GM10266 (cell line): ENCODE measurements around the gene SERINC1.
"Not testable (repeated sequence)": the region's sequence is repeated elsewhere in the genome, so short reads cannot be mapped to it uniquely, and the experiment has no call there.

ENCODE experiments used
- DNase-seq: peaks from one replicate; pipeline ENCODE4 v3.0.0; 2012; ENCODE audit errors: extremely low spot score
- CTCF ChIP-seq: IDR thresholded peaks from 2 replicates; pipeline ENCODE4 v1.5.1; 2012; ENCODE audit warnings: mild to moderate bottlenecking, low read depth; ENCODE audit not compliant: control insufficient read depth, insufficient read depth; ENCODE audit errors: missing control alignments

The SERINC1 gene

GRCh38 chr6:122458087-122458486, 13.5 kb downstream of the SERINC1 start:
- no peak for DNase-seq
- TF ChIP-seq CTCF = no peak

- not testable (repeated sequence) for DNase-seq
Measured at GRCh38 chr6:122455116-122455515, 16.5 kb downstream of the SERINC1 start.

GRCh38 chr6:122454673-122455072, 16.9 kb downstream of the SERINC1 start:
- no peak for TF ChIP-seq CTCF
- DNase-seq = no peak

- DNase-seq = no peak
- no peak for TF ChIP-seq CTCF
Measured at GRCh38 chr6:122452509-122452908, 19.1 kb downstream of the SERINC1 start.

GRCh38 chr6:122449069-122449468, 22.5 kb downstream of the SERINC1 start:
- no peak for DNase-seq
- TF ChIP-seq CTCF = no peak

- DNase-seq = no peak
- no peak for TF ChIP-seq CTCF
Measured at GRCh38 chr6:122445274-122445673, 26.3 kb downstream of the SERINC1 start.

- DNase-seq = no peak
- no peak for TF ChIP-seq CTCF
Measured at GRCh38 chr6:122438975-122439374, 32.6 kb downstream of the SERINC1 start.

GRCh38 chr6:122432816-122433215, 38.8 kb downstream of the SERINC1 start:
- no peak for TF ChIP-seq CTCF
- no peak for DNase-seq
